Skin epidermis (tissue), 12 donors: ENCODE results near the gene ARHGAP31.
"Not testable (repeated sequence)": the region's sequence is repeated elsewhere in the genome, so short reads cannot be mapped to it uniquely, and the experiment has no call there.

Experiments used
- H3K27ac ChIP-seq, 21 experiments: fragments of 200-600 bp; sonication (generic) in 11 of 21; one replicate each; pipeline ENCODE4 v1.5.0; 2020; ENCODE audit warnings: mild to moderate bottlenecking in 3 of 21, inconsistent platforms in 2 of 21, moderate library complexity in 2 of 21
- H3K4me3 ChIP-seq, 7 experiments: fragments of 200-600 bp; sonication (generic) in 2 of 7; one replicate each; pipeline ENCODE4 v1.5.0; 2020; ENCODE audit warnings: inconsistent platforms in 2 of 7, mild to moderate bottlenecking in 2 of 7, moderate library complexity in 1 of 7

The ARHGAP31 gene

DNA sequence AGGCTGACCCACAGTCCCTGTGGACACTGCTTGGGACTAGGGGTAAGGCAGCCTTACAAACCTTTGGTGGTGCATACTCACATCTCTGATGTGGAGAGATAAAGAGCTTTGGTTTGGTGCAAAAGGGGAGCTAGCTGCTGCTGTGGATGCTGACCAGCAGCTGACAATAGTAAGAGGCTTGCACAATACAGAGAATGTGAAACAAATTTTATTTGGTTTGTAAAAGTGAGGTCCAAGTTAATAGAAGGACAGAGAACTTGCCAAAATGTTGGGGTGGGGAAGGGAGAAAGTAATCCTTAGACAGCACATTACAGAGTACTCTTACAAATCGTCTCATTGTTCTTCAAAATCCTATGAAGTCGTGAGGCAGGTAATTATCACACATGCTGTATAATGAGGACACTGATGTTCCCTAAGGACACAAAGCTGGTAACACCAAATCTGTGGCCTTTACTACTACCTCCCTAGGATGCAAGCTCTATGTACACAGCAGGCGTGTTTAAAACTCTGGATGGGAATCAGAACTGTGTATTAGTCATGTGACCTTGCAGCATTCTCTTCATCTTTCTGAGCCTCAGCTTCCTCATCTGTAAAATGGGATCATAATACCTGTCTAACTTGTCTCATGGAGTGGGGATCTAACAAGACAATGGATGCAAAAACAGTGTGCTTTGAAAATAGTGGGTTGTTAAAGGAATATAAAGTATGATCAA, 21.6 kb downstream of the ARHGAP31 start:
- no peak overlapping the region for H3K27ac ChIP-seq
- no peak overlapping the region for H3K4me3 ChIP-seq

DNA sequence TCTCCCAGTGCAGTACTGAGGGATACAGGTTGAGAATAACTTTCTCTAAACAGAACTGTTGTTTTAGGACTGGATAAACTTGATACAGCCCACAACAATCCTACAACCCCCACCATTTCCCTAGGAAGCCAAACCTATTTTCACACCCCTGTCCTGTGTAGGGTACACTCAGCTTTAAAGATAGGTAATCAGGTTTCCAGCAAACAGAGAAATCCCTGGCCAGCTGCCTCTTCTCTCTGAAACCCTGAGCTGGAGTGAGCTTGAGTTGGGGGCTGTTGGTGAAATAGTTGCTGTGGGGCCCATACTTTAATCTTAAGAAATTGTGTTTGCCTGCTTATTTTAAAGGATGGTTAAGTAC, 22.1 kb downstream of the ARHGAP31 start:
- Histone ChIP-seq H3K27ac (no peak overlapping the region), H3K4me3 (no peak overlapping the region)

DNA sequence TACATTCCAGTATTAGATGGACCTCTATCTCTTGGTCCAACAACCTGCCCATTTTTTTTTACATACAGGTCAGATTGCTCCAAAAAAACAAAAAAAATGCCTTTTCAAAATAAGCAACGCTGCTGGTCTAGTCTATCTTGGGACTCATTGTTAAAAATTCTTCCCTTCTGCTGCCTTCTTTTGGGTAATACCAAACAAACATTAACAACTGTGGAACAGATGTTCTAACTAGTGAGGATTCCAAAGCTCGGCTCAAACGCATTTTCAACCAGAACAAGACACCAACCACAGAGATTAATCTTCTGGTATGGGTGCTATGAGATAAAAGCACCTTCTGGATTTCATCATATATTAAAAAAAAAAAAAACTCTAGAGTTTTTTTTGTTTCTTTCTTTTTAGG, 24.7 kb downstream of the ARHGAP31 start:
- Histone ChIP-seq H3K27ac (no peak overlapping the region), H3K4me3 (no peak overlapping the region)

DNA sequence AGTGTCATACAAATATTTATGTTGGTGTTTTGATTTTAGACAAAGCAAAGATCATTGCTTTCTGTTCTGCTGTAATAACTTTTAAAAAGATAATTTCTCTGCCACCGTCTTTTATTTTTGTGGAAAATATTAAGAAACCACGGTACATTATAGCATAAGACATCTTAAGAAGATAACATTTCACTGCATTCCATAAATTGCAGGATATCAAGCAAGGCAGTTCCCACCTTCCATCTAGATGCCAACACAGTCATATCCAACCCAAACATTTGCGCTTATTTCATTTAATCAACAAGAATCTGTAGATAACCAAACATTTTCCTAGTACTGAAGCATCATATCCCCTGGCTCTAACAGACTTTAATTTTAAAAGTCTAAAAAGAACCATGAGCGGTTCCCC, 25.1 kb downstream of the ARHGAP31 start:
- Histone ChIP-seq H3K27ac (no peak overlapping the region), H3K4me3 (no peak overlapping the region)

DNA sequence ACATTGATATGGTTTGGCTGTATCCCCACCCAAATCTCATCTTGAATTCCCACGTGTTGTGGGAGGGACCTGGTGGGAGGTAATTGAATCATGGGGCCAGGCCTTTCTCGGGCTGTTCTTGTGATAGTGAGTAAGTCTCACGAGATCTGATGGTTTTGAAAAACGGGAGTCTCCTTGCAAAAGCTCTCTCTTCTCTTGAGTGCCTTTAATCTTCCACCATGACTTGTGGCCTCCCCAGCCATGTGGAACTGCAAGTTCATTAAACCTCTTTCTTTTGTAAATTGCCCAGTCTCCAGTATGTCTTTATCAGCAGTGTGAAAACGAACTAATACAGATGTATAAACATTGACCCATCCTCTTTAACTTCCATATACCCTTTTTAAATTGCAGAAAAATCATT, 26.6 kb downstream of the ARHGAP31 start:
- H3K4me3 ChIP-seq, H3K27ac ChIP-seq: not testable (repeated sequence)

DNA sequence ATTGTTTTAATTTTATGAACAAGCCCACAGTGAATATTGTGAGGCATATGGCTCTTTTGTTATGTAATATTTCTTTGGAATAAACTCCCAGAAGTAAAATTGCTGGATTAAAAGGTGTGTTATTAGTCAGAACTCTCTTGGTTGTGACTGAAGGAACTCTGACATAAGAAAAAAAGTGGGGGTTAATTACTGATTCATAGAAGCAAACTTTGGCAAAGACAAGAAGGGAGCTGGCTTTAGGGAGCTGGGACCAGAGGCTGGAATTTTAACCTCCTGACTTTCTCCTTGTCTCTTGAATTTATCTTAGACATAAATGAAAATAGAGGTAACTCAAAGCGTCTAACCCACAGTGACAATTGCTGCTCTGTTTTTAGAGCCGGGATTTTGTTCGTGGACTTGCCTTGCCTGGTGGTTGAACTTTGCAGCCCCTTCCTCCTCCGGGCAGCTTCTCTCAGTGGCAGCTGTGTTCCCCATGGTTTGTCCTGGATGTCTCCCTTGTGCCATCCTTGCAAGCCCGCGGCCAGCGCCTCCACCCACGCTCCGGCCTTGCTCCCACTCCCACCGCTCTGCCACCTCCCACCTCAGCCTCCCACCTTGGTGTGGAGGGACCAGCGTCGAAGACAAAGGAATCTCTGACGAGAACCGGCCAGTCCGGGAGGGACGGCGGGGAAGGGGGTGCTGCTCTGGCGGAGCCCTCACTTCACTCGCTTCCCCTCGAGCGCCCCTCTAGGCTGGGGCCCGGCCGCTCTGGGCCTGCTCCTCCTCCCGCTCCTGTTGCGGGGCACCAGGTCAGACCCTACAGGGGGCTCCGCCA, 28.0 kb downstream of the ARHGAP31 start:
- Histone ChIP-seq H3K27ac (peak overlapping the region; percentile 48 to 98 (median 95)), H3K4me3 (peak overlapping the region; percentile 43 to 69 (median 67))

DNA sequence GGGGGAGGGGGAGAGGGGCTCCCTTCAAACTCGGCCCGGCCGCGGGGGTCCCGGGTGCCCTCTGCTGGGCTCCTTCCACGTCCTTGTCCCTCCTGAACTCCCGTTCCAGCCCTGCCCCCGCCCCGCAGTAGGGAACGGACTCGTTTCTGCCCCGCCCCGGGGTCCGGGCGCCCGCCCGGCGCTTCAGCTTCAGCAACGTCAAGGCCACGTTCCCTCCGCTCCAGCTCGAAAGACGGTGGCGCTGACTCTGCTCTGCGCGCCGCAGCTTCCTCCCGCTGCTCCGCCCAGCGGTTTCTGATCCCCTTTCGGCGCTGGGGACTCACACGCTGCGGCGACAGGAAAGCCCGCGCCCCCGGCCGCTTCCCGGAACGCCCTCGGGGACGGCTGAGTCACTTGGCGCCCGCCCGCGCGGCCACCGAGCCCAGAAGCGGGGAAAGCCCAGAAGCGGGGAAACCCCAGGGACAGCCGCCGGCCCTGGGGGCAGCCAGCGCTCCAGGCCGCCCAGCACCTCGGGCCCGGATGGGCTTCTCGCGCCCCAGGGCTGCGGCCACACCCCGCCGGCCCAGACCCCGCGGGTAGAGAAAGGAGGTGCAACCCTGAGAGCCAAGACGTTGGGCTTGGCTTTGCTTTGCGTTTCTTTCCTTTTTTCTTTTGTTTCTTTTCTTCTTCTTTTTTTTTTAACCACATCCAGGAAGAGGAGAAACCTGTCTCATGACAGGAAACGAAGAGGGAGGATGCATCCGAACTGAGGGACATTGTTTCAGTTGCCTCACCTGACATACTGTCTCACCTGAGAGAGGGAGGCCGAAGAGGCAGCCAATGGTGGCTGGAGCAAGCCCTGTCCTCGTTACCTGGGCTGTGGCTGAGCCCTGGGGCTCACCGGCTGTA, 28.9 kb downstream of the ARHGAP31 start:
- Histone ChIP-seq H3K4me3 (peak overlapping the region; percentile 43 to 69 (median 67)), H3K27ac (peak overlapping the region; percentile 48 to 98 (median 95))

DNA sequence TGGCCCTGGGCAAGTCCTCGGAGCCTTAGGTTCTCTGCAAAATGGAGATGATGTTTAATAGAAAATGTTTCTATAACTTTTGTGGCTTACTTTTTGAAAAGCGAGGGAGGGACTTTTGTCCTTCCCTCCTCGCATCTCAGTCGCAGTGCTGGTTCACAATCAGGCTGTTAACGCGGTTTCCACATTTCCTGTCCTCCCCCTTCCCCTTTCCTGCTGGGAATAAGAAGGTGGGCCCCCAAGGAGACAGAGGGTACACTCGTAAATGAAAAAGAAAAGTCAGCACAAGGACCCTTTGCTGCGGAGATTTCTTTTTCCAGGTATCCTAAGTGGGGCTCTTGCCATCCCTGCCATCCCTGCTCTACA, 29.5 kb downstream of the ARHGAP31 start:
- H3K4me3 ChIP-seq: peak overlapping the region in 6 of 7 experiments; percentile 43 to 69 (median 60)
- peak overlapping the region in 19 of 21 experiments; percentile 48 to 98 (median 95) for H3K27ac ChIP-seq

DNA sequence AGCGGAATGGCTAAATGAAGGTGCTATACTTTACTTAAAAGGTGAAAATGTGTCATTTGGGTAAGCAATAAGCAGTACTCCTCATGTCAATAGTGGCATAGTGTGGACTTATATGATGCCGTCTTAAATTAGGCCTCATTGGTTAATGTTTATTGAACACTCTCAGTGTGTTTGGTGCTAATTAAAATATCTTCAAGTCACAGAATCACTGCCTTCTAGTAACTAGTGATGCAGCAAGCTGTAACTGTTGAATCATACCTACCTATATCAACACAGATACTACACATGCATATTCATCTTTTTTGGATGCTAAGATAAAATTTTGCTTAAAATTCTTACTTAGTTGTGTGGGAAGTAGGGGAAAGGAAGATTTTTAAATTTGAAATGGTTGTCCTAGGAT, 30.7 kb downstream of the ARHGAP31 start:
- Histone ChIP-seq H3K27ac (peak overlapping the region in 1 of 21 experiments; percentile 98), H3K4me3 (no peak overlapping the region)

DNA sequence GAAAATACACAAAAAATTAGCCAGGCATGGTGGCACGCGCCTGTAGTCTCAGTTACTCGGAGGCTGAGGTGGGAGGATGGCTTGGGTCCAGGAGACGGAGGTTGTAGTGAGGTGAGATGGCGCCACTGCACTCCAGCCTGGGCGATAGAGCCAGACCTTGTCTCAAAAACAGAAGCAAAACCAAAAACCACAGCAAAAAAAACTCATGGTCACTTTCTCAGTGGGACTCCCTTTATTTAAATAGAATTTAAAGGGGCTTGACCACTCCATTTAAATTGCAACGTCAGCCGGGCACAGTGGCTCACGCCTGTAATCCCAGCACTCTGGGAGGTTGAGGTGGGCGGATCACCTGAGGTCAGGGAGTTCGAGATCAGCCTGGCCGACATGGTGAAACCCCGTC, 32.8 kb downstream of the ARHGAP31 start:
- no peak overlapping the region for H3K27ac ChIP-seq
- H3K4me3 ChIP-seq: no peak overlapping the region

DNA sequence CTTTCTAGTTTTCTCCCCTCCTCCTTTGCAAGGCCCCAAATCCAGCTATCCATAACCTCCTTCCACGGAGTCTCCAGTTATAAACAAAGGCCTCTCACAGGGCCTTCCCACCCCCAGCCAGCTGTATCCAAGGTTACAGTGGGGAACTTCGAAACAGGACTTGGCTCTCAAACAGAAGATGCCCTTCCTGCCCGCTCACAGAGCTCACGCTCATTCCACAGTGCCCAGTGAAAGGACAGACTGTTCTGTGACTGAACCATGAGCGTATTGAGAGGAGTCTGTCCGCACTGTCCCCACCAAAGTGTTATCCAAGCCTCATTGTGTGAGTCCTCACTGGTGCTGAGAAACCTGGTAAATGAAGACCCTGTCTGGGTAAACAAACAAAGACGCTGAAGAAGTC, 35.4 kb downstream of the ARHGAP31 start:
- Histone ChIP-seq H3K4me3 (no peak overlapping the region), H3K27ac (peak overlapping the region in 1 of 21 experiments; percentile 14)

DNA sequence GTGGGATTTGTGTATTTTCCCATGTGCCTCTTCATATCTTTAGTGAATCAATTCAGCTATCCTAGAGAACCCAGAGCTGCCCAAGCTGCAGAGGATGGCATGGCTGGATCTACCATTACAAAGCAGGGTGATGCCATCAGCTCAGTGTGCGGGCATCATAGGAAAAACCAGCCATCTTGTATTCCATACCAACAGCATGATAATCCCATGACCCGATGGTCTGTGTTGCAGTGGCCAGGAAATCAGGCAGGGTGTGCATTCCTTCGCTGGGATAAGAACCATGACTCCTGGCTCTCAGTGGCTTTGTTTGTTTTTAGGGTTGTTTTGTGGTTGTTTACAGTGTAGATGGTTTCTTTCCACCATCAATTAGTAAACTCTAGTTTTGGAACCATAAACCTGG, 36.0 kb downstream of the ARHGAP31 start:
- Histone ChIP-seq H3K4me3 (no peak overlapping the region), H3K27ac (peak overlapping the region in 2 of 21 experiments; percentile 12 to 14)

DNA sequence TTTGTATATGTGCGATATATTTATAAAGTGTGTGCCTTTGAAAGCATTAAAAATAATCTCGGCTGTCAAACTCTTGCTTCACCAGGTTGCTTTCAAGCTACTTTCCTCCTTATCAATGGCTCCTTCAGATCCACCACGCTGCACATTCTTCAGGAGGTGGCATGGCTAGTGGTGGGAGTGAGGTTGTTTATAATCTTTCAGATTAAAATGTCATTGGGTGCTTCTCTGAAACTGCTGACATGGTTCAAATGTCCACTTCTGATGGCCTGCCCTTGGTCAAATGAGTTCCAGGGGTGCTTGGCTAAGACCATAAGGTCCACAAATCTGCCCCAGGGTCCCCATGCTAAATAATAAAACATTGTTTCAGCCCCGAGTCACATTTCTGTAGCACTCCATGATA, 36.7 kb downstream of the ARHGAP31 start:
- Histone ChIP-seq H3K27ac (peak overlapping the region in 1 of 21 experiments; percentile 12), H3K4me3 (no peak overlapping the region)

DNA sequence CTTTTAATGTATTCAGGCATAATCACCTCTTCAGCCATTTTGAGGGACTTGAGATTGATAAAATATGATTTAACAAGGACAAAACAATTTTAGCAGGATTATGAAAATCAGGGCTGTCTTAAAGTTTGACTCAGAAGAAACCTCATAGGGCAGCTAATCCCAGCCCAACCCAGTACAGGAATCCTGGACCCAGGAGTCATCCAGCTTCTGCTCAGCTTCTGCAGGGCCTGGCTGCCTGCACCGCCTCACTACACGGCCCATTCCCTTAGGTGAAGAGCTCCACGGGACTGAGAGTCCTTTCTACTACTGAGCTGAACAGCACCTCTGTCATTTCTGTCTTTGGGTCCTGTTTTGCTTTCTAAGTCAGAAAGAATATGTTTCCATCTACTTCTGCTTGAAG, 37.5 kb downstream of the ARHGAP31 start:
- H3K27ac ChIP-seq: peak overlapping the region in 2 of 21 experiments; percentile 20 to 28
- H3K4me3 ChIP-seq: no peak overlapping the region

DNA sequence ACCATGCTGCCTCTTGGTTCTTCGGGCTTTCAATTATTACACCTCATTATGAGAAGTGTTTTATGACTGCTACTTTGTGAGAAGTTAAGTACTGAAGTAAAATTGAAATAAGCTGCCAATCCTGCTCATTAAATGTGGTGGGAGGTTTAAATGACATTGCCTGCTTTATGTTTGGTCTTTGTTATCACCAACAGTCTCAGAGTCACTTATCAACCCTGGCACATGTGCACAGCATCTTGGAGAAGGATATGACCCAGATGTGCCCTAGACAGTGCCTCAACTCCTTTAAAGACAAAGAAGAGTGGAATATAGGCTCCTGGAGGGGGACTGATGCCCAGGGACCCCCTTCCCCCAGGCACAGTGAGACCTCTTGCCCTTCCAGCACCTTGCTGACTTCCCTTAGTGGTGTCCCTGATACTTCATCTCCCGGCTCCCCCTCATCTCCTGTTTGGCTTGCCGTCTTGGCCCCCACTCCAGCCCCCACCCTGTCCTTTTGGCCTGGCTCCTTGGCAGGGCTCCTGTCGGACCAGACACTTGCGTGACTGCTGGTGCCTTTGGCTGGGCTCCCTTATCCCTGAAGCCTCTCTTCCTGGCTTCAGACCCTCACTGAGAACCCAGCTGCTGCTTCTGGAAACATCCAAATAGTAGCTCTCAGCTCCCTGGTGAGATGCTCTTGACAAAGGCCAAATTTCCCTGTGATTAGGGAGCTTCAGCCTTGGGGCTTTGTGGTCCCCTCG, 39.8 kb downstream of the ARHGAP31 start:
- Histone ChIP-seq H3K4me3 (no peak overlapping the region), H3K27ac (no peak overlapping the region)

DNA sequence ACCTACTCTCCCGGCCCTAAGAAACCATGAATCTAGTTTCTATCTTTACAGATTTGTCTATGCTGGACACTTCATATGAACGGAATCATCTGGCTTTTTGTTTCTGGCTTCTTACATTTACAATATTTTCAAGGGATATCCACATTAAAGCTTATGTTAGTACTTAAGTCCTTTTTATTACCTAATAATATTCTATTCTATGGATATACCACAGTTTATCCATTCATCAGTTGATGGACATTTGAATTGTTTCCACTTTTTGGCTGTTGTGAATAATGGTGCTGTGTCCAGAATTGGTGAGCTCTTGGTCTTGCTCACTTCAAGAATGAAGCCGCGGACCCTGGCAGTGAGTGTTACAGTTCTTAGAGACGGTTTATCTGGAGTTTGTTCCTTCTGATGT, 42.6 kb downstream of the ARHGAP31 start:
- Histone ChIP-seq H3K27ac (no peak overlapping the region), H3K4me3 (no peak overlapping the region)

DNA sequence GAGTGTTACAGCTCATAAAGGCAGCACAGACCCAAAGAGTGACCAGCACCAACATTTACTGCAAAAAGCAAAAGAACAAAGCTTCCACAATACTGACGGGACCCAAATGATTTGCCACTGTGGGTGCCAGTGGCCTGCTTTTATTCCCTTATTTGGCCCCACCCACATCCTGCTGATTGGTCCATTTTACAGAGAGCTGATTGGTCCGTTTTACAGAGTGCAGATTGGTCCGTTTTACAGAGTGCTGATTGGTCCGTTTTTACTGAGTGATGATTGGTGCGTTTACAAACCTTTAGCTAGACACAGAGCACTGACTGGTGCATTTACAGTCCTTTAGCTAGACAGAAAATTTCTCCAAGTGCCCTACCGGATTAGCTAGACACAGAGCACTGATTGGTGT, 43.2 kb downstream of the ARHGAP31 start:
- H3K4me3 ChIP-seq, H3K27ac ChIP-seq: not testable (repeated sequence)

DNA sequence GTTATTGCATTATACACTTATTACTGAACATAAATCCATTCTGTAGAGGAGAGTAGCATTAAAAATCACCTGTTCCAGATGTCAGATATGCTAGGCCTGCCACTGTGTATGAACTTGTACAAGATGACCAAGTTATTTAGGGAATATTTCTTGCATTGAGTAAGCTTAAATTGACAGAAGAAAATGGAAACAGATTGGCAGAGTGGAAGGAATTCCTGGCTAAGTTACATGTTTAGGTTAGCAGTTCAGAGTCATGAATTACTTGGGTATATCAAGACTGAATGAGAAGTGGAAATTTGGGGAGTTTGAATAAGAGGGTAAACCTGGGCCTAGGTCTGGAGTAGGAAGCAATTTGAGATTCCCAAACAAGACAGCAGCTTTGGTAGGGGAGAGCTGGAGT, 44.6 kb downstream of the ARHGAP31 start:
- H3K4me3 ChIP-seq: no peak overlapping the region
- H3K27ac ChIP-seq: no peak overlapping the region

DNA sequence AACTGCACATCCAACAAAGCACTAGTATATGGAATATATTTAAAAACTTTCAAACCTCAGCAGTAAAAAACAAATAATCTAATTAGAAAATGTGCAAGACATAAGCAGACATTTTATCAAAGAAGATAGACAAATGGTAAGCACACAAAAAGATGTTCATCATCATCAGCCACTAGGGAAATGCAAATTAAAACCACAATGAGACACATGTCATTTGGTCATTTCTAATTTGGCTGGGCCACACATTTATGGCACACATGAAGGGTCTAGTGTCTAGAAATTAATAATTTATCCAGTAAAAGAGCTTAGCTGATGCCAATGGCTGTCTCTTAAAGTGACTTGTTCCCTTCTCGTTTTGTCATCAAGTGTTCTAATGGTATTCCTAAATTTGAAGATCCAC, 45.8 kb downstream of the ARHGAP31 start:
- Histone ChIP-seq H3K27ac (no peak overlapping the region), H3K4me3 (no peak overlapping the region)

DNA sequence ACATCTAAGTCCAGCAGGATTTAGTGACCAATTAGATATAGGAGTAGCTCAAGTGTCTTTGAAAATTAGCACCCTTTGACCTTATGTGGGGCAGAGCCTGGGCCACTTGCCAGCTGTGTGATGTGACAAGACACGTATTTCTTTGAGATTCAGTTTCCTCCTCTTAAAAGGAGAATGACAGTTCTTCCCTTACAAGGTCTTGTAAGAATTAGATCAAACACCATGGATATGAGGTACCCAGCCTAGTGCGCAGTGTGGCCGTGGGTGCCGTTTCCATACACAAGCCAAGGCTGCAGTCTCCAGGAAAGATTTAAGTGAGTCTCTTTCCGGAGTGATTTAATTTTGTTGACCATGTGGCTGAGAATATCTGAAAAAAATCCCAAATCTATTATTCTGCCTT, 46.3 kb downstream of the ARHGAP31 start:
- no peak overlapping the region for H3K27ac ChIP-seq
- H3K4me3 ChIP-seq: no peak overlapping the region
